ENCODE results near the gene DENND5A.

- TF ChIP-seq, protein P1, sequence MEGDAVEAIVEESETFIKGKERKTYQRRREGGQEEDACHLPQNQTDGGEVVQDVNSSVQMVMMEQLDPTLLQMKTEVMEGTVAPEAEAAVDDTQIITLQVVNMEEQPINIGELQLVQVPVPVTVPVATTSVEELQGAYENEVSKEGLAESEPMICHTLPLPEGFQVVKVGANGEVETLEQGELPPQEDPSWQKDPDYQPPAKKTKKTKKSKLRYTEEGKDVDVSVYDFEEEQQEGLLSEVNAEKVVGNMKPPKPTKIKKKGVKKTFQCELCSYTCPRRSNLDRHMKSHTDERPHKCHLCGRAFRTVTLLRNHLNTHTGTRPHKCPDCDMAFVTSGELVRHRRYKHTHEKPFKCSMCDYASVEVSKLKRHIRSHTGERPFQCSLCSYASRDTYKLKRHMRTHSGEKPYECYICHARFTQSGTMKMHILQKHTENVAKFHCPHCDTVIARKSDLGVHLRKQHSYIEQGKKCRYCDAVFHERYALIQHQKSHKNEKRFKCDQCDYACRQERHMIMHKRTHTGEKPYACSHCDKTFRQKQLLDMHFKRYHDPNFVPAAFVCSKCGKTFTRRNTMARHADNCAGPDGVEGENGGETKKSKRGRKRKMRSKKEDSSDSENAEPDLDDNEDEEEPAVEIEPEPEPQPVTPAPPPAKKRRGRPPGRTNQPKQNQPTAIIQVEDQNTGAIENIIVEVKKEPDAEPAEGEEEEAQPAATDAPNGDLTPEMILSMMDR (IDR thresholded peaks at IDR 0.05) = no peak
- no peak for TF ChIP-seq POLR2A (IDR thresholded peaks at IDR 0.05)
Observed at GRCh38 chr11:9153651-9154050, 111.5 kb downstream of the DENND5A start.

All from esophagus squamous epithelium (tissue), 4 donors.